ENCODE data around the gene FZR1. TPM values are rescaled to one million over a fixed set of nuclear protein-coding genes. Genes with fewer than 3 reads are reported as not detected.
"Not testable (repeated sequence)": the region's sequence is repeated elsewhere in the genome, so short reads cannot be mapped to it uniquely, and the experiment has no call there.

Gene FZR1
- total and polyA plus RNA-seq, 9 of the 15 experiments (the other 6 are each of a cell fraction or from before 2014, with no cell fraction given): 0.18 to 48.0 (median 22.2) TPM

GRCh38 chr19:3584036-3584802 is 78.1 kb downstream of the FZR1 start:
- H3K9ac ChIP-seq (ENCODE audit: insufficient read depth in 1 of 2, low read depth in 2 of 2, low read length in 2 of 2); H3K27ac ChIP-seq (ENCODE audit: extremely low read depth, low read depth, low read length); H3K27me3 ChIP-seq (ENCODE audit: control insufficient read depth in 2 of 2, insufficient read depth in 2 of 2, low read length in 2 of 2); ATAC-seq; FAIRE-seq; H2AFZ ChIP-seq (ENCODE audit: low read depth, low read length); in situ Hi-C loops (cut with MboI); H4K20me1 ChIP-seq (replicated peaks; ENCODE audit: control insufficient read depth, insufficient read depth, low read length); H3K79me2 ChIP-seq (ENCODE audit: control insufficient read depth, insufficient read depth, low read length); CTCF ChIA-PET (ENCODE audit: low intra/inter-chr PET ratio); DNase-seq (ENCODE audit: extremely low read depth in 1 of 4, low spot score in 3 of 4); H3K9me1 ChIP-seq (ENCODE audit: control insufficient read depth, insufficient read depth, low read length); H3K4me3 ChIP-seq; H3K36me3 ChIP-seq (ENCODE audit: control insufficient read depth, insufficient read depth, low read length); intact Hi-C loops (cut with micrococcal nuclease); H3K9me3 ChIP-seq (replicated peaks; ENCODE audit: control insufficient read depth, insufficient read depth, low read depth, low read length); H3K4me2 ChIP-seq (ENCODE audit: insufficient read depth, low read length); BruUV-seq (replicated peaks): not testable (repeated sequence)
- TF ChIP-seq ZNF121 (CRISPR knock-in tag; conservative IDR thresholded peaks at IDR 0.05): peak; percentile 89
- WGBS (ENCODE audit: insufficient coverage, low coverage, missing lambda C conversion rate): 78% methylated on average over 15 of the region's 15 CpGs
- peaks cover 16 to 39% of the 10 kb centered on the region in 2 experiments for H3K4me1 ChIP-seq (replicated peaks in 1 of 2; ENCODE audit: control insufficient read depth in 2 of 2, insufficient read depth in 2 of 2, low read length in 2 of 2)
- POLR2A ChIA-PET: interaction anchor here (1.2 kb wide), 1 partner anchor 8 kb away, joined by 6 read pairs; no protein-coding TSS in a partner anchor

GRCh38 chr19:3585301-3586126 is 79.4 kb downstream of the FZR1 start, which contains the start of gene GIPC3:
Gene GIPC3, plus strand, starts transcription at chr19:3585478. Its CDS starts 120 bp downstream, at chr19:3585598.
- H3K27ac ChIP-seq (ENCODE audit: extremely low read depth, low read depth, low read length): peak within 1 kb of the TSS; percentile 63; the same call in 2 of the 3 replicates
- ChIA-PET POLR2A (interaction anchor here (0.5 to 1.3 kb wide), 6 partner anchors 7 to 857 kb away, joined by 3 to 6 read pairs (median 3); no protein-coding TSS in a partner anchor), CTCF (ENCODE audit: low intra/inter-chr PET ratio) (interaction anchor here (0.6 kb wide), 1 partner anchor 37 kb away, joined by 8 read pairs; no protein-coding TSS in a partner anchor)
- DNase-seq (ENCODE audit: extremely low read depth in 1 of 4, low spot score in 3 of 4): peak in 3 of 4 experiments; percentile 48 to 67 (median 65)
- H3K4me1 ChIP-seq (replicated peaks in 1 of 2; ENCODE audit: control insufficient read depth in 2 of 2, insufficient read depth in 2 of 2, low read length in 2 of 2): peaks cover 3 to 30% of the 10 kb centered on the region in 2 experiments
- H3K4me2 ChIP-seq (ENCODE audit: insufficient read depth, low read length): peak within 1 kb of the TSS; percentile 63
- no peaks in the 10 kb centered on the region for H4K20me1 ChIP-seq (replicated peaks; ENCODE audit: control insufficient read depth, insufficient read depth, low read length)
- no peaks in the 10 kb centered on the region for H3K9me1 ChIP-seq (ENCODE audit: control insufficient read depth, insufficient read depth, low read length)
- peak within 1 kb of the TSS; percentile 63 to 85 for H3K9ac ChIP-seq (ENCODE audit: insufficient read depth in 1 of 2, low read depth in 2 of 2, low read length in 2 of 2)
- intact Hi-C loops (cut with micrococcal nuclease): loop anchor here (1.0 kb wide), 1 partner anchor 33 kb away; no protein-coding TSS in a partner anchor
- FAIRE-seq: no peak
- H3K79me2 ChIP-seq (ENCODE audit: control insufficient read depth, insufficient read depth, low read length): no peaks in the 10 kb centered on the region
- WGBS (ENCODE audit: insufficient coverage, low coverage, missing lambda C conversion rate): 7% methylated on average over 36 of the region's 84 CpGs
- in situ Hi-C loops (cut with MboI): no loop called here
- ATAC-seq: peak; percentile 56
- H3K4me3 ChIP-seq: peak within 1 kb of the TSS; percentile 42
- peak within 1 kb of the TSS; percentile 97 for H2AFZ ChIP-seq (ENCODE audit: low read depth, low read length)
- no peaks in the 10 kb centered on the region for H3K9me3 ChIP-seq (replicated peaks; ENCODE audit: control insufficient read depth, insufficient read depth, low read depth, low read length)
- H3K36me3 ChIP-seq (ENCODE audit: control insufficient read depth, insufficient read depth, low read length): no peaks in the 10 kb centered on the region
- BruUV-seq (replicated peaks): no TSS peak
- H3K27me3 ChIP-seq (ENCODE audit: control insufficient read depth in 2 of 2, insufficient read depth in 2 of 2, low read length in 2 of 2): no peaks in the 10 kb centered on the region
- TF ChIP-seq, protein P1, sequence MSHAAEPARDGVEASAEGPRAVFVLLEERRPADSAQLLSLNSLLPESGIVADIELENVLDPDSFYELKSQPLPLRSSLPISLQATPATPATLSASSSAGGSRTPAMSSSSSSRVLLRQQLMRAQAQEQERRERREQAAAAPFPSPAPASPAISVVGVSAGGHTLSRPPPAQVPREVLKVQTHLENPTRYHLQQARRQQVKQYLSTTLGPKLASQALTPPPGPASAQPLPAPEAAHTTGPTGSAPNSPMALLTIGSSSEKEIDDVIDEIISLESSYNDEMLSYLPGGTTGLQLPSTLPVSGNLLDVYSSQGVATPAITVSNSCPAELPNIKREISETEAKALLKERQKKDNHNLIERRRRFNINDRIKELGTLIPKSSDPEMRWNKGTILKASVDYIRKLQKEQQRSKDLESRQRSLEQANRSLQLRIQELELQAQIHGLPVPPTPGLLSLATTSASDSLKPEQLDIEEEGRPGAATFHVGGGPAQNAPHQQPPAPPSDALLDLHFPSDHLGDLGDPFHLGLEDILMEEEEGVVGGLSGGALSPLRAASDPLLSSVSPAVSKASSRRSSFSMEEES (CRISPR knock-in tag; IDR thresholded peaks at IDR 0.05): no peak
- TF ChIP-seq ZNF384 (IDR thresholded peaks at IDR 0.05; ENCODE audit: low read depth, low read length): no peak
- TF ChIP-seq, protein P2, sequence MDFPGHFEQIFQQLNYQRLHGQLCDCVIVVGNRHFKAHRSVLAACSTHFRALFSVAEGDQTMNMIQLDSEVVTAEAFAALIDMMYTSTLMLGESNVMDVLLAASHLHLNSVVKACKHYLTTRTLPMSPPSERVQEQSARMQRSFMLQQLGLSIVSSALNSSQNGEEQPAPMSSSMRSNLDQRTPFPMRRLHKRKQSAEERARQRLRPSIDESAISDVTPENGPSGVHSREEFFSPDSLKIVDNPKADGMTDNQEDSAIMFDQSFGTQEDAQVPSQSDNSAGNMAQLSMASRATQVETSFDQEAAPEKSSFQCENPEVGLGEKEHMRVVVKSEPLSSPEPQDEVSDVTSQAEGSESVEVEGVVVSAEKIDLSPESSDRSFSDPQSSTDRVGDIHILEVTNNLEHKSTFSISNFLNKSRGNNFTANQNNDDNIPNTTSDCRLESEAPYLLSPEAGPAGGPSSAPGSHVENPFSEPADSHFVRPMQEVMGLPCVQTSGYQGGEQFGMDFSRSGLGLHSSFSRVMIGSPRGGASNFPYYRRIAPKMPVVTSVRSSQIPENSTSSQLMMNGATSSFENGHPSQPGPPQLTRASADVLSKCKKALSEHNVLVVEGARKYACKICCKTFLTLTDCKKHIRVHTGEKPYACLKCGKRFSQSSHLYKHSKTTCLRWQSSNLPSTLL (IDR thresholded peaks at IDR 0.05): no peak
- TF ChIP-seq RBFOX2 (IDR thresholded peaks at IDR 0.05; ENCODE audit: low read depth, low read length): peak; percentile 39; the same call in 1 of the 2 replicates
- TF ChIP-seq BRD4 (IDR thresholded peaks at IDR 0.05): no peak
- TF ChIP-seq RAD21 (CRISPR knock-in tag; conservative IDR thresholded peaks at IDR 0.05 in 1 of 2, IDR thresholded peaks at IDR 0.05 in 1 of 2): no peak
- TF ChIP-seq ZNF668 (CRISPR knock-in tag; IDR thresholded peaks at IDR 0.05): no peak
